ENCODE data around the gene DDX24.
A peak's percentile ranks its signal among the peaks of the same experiment; 100 is the strongest.

DDX24 gene

GRCh38 chr14:94004015-94004414 is 77.0 kb downstream of the DDX24 start:
- DNase-seq: no peak

GRCh38 chr14:94003397-94003796 is 77.6 kb downstream of the DDX24 start:
- no peak for DNase-seq

- DNase-seq: peak; percentile 30 to 74
Observed at GRCh38 chr14:94001501-94002396, 79.3 kb downstream of the DDX24 start.

GRCh38 chr14:94001016-94001415 is 80.0 kb downstream of the DDX24 start:
- no peak for DNase-seq

- no peak for DNase-seq
Observed at GRCh38 chr14:94000267-94000666, 80.7 kb downstream of the DDX24 start.

- no peak for DNase-seq
Observed at GRCh38 chr14:93999573-93999972, 81.4 kb downstream of the DDX24 start.

- no peak for DNase-seq
Observed at GRCh38 chr14:93998871-93999403, 82.1 kb downstream of the DDX24 start.

Measured in SW 1271 (cell line).